Lung (tissue), 12 donors: ENCODE data around the gene PNPLA8. TPM values are rescaled to one million over a fixed set of nuclear protein-coding genes. Genes with fewer than 3 reads are reported as not detected.

ENCODE experiments used
- ATAC-seq: fragments of 200-7000 bp; cut with Tn5 transposase; one replicate; pipeline ENCODE4 v1.9.1; 2020; ENCODE audit warnings: moderate number of reproducible peaks; ENCODE audit not compliant: insufficient read depth, low FRiP score
- DNase-seq, 3 donors: peaks; one replicate each; pipeline ENCODE4 v3.0.0-alpha.2; 2013 to 2017
- H3K27ac ChIP-seq, 2 donors: one replicate each; pipeline ENCODE4 v1.5.1; 2013; ENCODE audit warnings: mild to moderate bottlenecking in 2 of 2, moderate library complexity in 2 of 2, control low read depth in 1 of 2, inconsistent platforms in 1 of 2, low read depth in 1 of 2, low read length in 1 of 2
- H3K27me3 ChIP-seq, 3 donors: one replicate each; pipeline ENCODE4 v1.5.1; 2013; ENCODE audit warnings: low read length in 2 of 3; ENCODE audit not compliant: control insufficient read depth in 3 of 3, insufficient read depth in 3 of 3
- H3K36me3 ChIP-seq, 4 donors: one replicate each; pipeline ENCODE4 v1.5.1; 2013; ENCODE audit warnings: low read length in 4 of 4, mild to moderate bottlenecking in 1 of 4, moderate library complexity in 1 of 4; ENCODE audit not compliant: control insufficient read depth in 4 of 4, insufficient read depth in 4 of 4
- H3K4me1 ChIP-seq, 5 donors: one replicate each; pipeline ENCODE4 v1.5.1; 2013; ENCODE audit warnings: low read length in 5 of 5, mild to moderate bottlenecking in 2 of 5, moderate library complexity in 1 of 5; ENCODE audit not compliant: control insufficient read depth in 5 of 5, insufficient read depth in 5 of 5
- H3K4me3 ChIP-seq: one replicate; pipeline ENCODE4 v1.5.1; 2013; ENCODE audit warnings: mild to moderate bottlenecking, control low read depth, moderate library complexity
- H3K9ac ChIP-seq, 2 donors: one replicate each; pipeline ENCODE4 v1.5.1; 2013; ENCODE audit warnings: low read length in 2 of 2, control low read depth in 1 of 2; ENCODE audit not compliant: insufficient read depth in 1 of 2
- H3K9me3 ChIP-seq, 4 donors: one replicate each; pipeline ENCODE4 v1.5.1; 2013; ENCODE audit warnings: low read length in 3 of 4, mild to moderate bottlenecking in 1 of 4, moderate library complexity in 1 of 4; ENCODE audit not compliant: control insufficient read depth in 4 of 4, insufficient read depth in 3 of 4
- CTCF ChIP-seq: IDR thresholded peaks from 2 replicates; pipeline ENCODE4 v1.5.1; 2012; ENCODE audit warnings: mild to moderate bottlenecking; ENCODE audit errors: control extremely low read depth, extremely low read depth
- WGBS, 2 donors: extraction: QIAGEN DNeasy Blood & Tissue Kit; methylation state at CpG; one replicate each; pipeline ENCODE4 v1.1.7; 2013; 5-methylcytosine and 5-hydroxymethylcytosine counted together
- polyA plus RNA-seq, 2 donors: library from polyadenylated mRNA; stranded (reverse); fragments of 200-250 nt; gene quantifications; one replicate each; pipeline ENCODE4 v1.2.1, GENCODE V29; 2013
- total RNA-seq, 2 donors: library from RNA; depleted of rRNA in 1 of 2; stranded (reverse); fragments of >200 nt in 1 of 2; gene quantifications; one replicate each; pipeline ENCODE4 v1.2.1, GENCODE V29; 2014 to 2021
- donor health status: control.
- donor health status: control.
- donor health status: Bipolar disorder and iron deficiency.
- donor health status: healthy.
- donor health status: DM: yes; HTN: yes; CAD: no.

PNPLA8 gene
- total and polyA plus RNA-seq, 4 donors, result 14.2 to 49.7 (median 25.4) TPM

- ATAC-seq (no peak), DNase-seq (no peak)
- no peak overlapping the region for H3K27ac ChIP-seq
- 75 to 76% methylated on average over 5 of the region's 5 CpGs for WGBS, 2 donors
- H3K36me3 ChIP-seq, result no peaks in the 10 kb centered on the region
- no peak for TF ChIP-seq CTCF
- peaks cover 0 to 7% (median 0%) of the 10 kb centered on the region in 5 donors for H3K4me1 ChIP-seq
- H3K27me3 ChIP-seq, result peaks cover 0 to 3% (median 0%) of the 10 kb centered on the region in 3 donors
- no peak overlapping the region for H3K4me3 ChIP-seq
- no peaks in the 10 kb centered on the region for H3K9me3 ChIP-seq
- H3K9ac ChIP-seq, result no peak overlapping the region
Observed at GRCh38 chr7:108423089-108423989, 102.6 kb downstream of the PNPLA8 start.

- no peak for TF ChIP-seq CTCF
- H3K27ac ChIP-seq, result no peak overlapping the region
- no peak for ATAC-seq
- no peaks in the 10 kb centered on the region for H3K9me3 ChIP-seq
- H3K27me3 ChIP-seq, result peaks cover 0 to 3% (median 0%) of the 10 kb centered on the region in 3 donors
- H3K36me3 ChIP-seq, result no peaks in the 10 kb centered on the region
- 17 to 19% methylated on average over 3 of the region's 3 CpGs for WGBS, 2 donors
- no peak overlapping the region for H3K4me3 ChIP-seq
- peaks cover 0 to 7% (median 0%) of the 10 kb centered on the region in 5 donors for H3K4me1 ChIP-seq
- H3K9ac ChIP-seq, result no peak overlapping the region
- no peak for DNase-seq
Observed at GRCh38 chr7:108421720-108422331, 104.1 kb downstream of the PNPLA8 start.

Other genes starting within 250 kb of the PNPLA8 start
- gene NRCAM, start 69.7 kb downstream of the PNPLA8 start, total RNA-seq, result 10 to 100 TPM; 15.5 to 32.4 TPM
- 1 to 10 TPM; 2.5 to 6.4 TPM for gene NRCAM, start 69.7 kb downstream of the PNPLA8 start, polyA plus RNA-seq
- gene THAP5, start 43.6 kb upstream of the PNPLA8 start, total RNA-seq, result 10 to 100 TPM; 23.9 to 41.3 TPM
- gene THAP5, start 43.6 kb upstream of the PNPLA8 start, polyA plus RNA-seq, result 10 to 100 TPM in 1 of 2 donors, 1 to 10 TPM in 1; 8.5 to 10.4 TPM
- gene DNAJB9, start 43.7 kb upstream of the PNPLA8 start, total RNA-seq, result 10 to 100 TPM; 24.8 to 40.0 TPM
- 10 to 100 TPM; 11.4 to 31.3 TPM for gene DNAJB9, start 43.7 kb upstream of the PNPLA8 start, polyA plus RNA-seq